ENCODE data around the gene IGSF9.

DNA sequence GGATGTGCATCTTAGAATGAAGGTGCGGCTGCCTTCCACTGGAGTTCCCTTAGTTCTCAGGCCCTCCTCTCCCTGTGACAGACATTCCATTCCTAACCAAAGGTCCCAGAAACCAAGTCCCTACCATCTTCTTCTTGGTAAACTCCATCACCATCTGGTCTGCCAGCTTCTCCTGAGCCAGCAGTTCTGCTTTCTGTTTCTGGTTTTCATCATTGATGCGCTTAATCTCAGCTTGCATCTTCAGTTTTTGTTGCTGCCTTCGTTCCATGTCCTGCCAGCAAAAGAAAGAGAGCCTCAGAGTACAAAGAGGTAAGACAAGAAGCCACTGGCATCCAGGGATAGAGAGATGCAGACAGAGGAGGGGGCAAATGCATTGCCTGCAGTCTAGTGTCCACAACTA, 65.0 kb downstream of the IGSF9 start:
- TF ChIP-seq, protein P1, sequence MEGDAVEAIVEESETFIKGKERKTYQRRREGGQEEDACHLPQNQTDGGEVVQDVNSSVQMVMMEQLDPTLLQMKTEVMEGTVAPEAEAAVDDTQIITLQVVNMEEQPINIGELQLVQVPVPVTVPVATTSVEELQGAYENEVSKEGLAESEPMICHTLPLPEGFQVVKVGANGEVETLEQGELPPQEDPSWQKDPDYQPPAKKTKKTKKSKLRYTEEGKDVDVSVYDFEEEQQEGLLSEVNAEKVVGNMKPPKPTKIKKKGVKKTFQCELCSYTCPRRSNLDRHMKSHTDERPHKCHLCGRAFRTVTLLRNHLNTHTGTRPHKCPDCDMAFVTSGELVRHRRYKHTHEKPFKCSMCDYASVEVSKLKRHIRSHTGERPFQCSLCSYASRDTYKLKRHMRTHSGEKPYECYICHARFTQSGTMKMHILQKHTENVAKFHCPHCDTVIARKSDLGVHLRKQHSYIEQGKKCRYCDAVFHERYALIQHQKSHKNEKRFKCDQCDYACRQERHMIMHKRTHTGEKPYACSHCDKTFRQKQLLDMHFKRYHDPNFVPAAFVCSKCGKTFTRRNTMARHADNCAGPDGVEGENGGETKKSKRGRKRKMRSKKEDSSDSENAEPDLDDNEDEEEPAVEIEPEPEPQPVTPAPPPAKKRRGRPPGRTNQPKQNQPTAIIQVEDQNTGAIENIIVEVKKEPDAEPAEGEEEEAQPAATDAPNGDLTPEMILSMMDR (IDR thresholded peaks at IDR 0.05): no peak
- no peak for TF ChIP-seq POLR2A (IDR thresholded peaks at IDR 0.05)

Measured in thyroid gland (tissue), 4 donors.